Caco-2 (cell line): ENCODE results near the gene MEFV. TPM values are rescaled to one million over a fixed set of nuclear protein-coding genes. Genes with fewer than 3 reads are reported as not detected.

Experiments used
- BruUV-seq: library from RNA; stranded (reverse); fragments of 400-500 nt; replicated peaks from 2 replicates; lab custom pipeline; 2021; lab: Mats Ljungman, UMichigan
- CTCF ChIA-PET: fragments of 300-600 bp; sonication (Branson Sonifier 250); formaldehyde crosslinking; loops from one replicate; lab custom pipeline; 2022; ENCODE audit warnings: antibody characterized with exemption; lab: Charles Lee
- POLR2A ChIA-PET: fragments of 300-600 bp; sonication (Branson Sonifier 250); formaldehyde crosslinking; loops from one replicate; lab custom pipeline; 2022; ENCODE audit warnings: antibody characterized with exemption; lab: Charles Lee
- DNase-seq, 2 experiments: peaks; one replicate each; pipeline versions ENCODE4 v3.0.0 to v3.0.0-alpha.2; 2020 to 2022
- H3K27me3 ChIP-seq: replicated peaks from 2 replicates; pipeline ENCODE4 v1.6.0; 2011; ENCODE audit warnings: low read length; ENCODE audit not compliant: control insufficient read depth, insufficient read depth
- H3K36me3 ChIP-seq: 2 replicates; pipeline ENCODE4 v1.5.1; 2011; ENCODE audit warnings: low read length; ENCODE audit not compliant: control insufficient read depth, insufficient read depth
- H3K4me1 ChIP-seq: fragments of 250-450 bp; sonication (Bioruptor Pico); 2 replicates; pipeline ENCODE4 v1.5.1; 2020; ENCODE audit warnings: mild to moderate bottlenecking
- H3K4me3 ChIP-seq: 2 replicates; pipeline ENCODE4 v1.5.1; 2011; ENCODE audit warnings: low read depth, mild to moderate bottlenecking, control low read depth, low read length
- H3K9me3 ChIP-seq: fragments of 250-450 bp; sonication (Bioruptor Pico); 2 replicates; pipeline ENCODE4 v1.5.1; 2020; ENCODE audit warnings: mild to moderate bottlenecking, moderate library complexity
- H3K27ac Mint-ChIP-seq: one replicate; pipeline ENCODE4 v1.8.0; 2022; ENCODE audit warnings: mixed read lengths; ENCODE audit not compliant: unreplicated experiment
- H3K27me3 Mint-ChIP-seq: one replicate; pipeline ENCODE4 v1.8.0; 2022; ENCODE audit warnings: mixed read lengths; ENCODE audit not compliant: insufficient read depth, unreplicated experiment
- H3K36me3 Mint-ChIP-seq: one replicate; pipeline ENCODE4 v1.8.0; 2022; ENCODE audit warnings: mild to moderate bottlenecking, mixed read lengths; ENCODE audit not compliant: insufficient read depth, unreplicated experiment
- H3K4me1 Mint-ChIP-seq: one replicate; pipeline ENCODE4 v1.8.0; 2022; ENCODE audit warnings: low read depth, mixed read lengths; ENCODE audit not compliant: unreplicated experiment
- H3K4me3 Mint-ChIP-seq: one replicate; pipeline ENCODE4 v1.8.0; 2022; ENCODE audit warnings: mild to moderate bottlenecking, moderate library complexity, mixed read lengths; ENCODE audit not compliant: unreplicated experiment
- H3K9me3 Mint-ChIP-seq: one replicate; pipeline ENCODE4 v1.8.0; 2022; ENCODE audit warnings: mixed read lengths; ENCODE audit not compliant: unreplicated experiment
- intact Hi-C: fragments of 100-400 bp; cut with micrococcal nuclease; formaldehyde crosslinking; loops from one replicate; pipeline ENCODE4 v1.10.0; 2022; ENCODE audit not compliant: unreplicated experiment
- total RNA-seq: library from RNA; stranded (reverse); gene quantifications from 2 replicates; pipeline ENCODE4 v1.2.3, GENCODE V29; 2022
- TF ChIP-seq, protein P1 (sequence below), 2 experiments: fragments of 200-600 bp in 1 of 2; IDR thresholded peaks; 1 replicate in 1 of 2; 2 replicates in 1 of 2; pipeline versions ENCODE4 v1.5.1 to v1.8.0; 2011 to 2022; ENCODE audit warnings: antibody characterized with exemption in 1 of 2, control low read depth in 1 of 2, inconsistent platforms in 1 of 2, low read depth in 1 of 2, low read length in 1 of 2, mild to moderate bottlenecking in 1 of 2, moderate library complexity in 1 of 2; ENCODE audit not compliant: insufficient read depth in 1 of 2, severe bottlenecking in 1 of 2, unreplicated experiment in 1 of 2

Gene MEFV
- total RNA-seq, 1 experiment from 2014 or later, result not detected

DNA sequence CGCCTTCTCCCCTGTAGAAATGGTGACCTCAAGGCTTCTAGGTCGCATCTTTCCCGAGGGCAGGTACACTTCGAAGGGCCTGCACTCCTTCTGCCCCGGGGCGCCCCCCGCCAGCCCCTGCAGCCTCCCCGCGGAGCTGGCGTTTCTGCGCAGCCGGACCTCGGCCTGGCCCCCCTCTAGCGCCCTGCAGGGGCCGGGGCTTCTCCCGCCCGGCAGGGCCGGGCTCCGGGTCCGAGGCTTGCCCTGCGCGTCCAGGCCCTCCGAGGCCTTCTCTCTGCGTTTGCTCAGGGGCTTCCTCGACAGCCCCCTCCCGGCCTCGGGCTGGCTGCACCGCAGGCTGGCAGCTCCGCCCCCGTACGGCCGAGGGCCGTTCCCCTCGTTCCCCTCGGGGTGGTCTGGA lies 2.1 kb downstream of the MEFV start:
- TF ChIP-seq, protein P1, sequence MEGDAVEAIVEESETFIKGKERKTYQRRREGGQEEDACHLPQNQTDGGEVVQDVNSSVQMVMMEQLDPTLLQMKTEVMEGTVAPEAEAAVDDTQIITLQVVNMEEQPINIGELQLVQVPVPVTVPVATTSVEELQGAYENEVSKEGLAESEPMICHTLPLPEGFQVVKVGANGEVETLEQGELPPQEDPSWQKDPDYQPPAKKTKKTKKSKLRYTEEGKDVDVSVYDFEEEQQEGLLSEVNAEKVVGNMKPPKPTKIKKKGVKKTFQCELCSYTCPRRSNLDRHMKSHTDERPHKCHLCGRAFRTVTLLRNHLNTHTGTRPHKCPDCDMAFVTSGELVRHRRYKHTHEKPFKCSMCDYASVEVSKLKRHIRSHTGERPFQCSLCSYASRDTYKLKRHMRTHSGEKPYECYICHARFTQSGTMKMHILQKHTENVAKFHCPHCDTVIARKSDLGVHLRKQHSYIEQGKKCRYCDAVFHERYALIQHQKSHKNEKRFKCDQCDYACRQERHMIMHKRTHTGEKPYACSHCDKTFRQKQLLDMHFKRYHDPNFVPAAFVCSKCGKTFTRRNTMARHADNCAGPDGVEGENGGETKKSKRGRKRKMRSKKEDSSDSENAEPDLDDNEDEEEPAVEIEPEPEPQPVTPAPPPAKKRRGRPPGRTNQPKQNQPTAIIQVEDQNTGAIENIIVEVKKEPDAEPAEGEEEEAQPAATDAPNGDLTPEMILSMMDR (IDR thresholded peaks at IDR 0.05; ENCODE audit: insufficient read depth in 1 of 2, low read depth in 1 of 2, low read length in 1 of 2, severe bottlenecking in 1 of 2, unreplicated experiment in 1 of 2), result no peak
- ChIA-PET POLR2A (no interaction called here), CTCF (no interaction called here)
- Mint-ChIP-seq H3K36me3 (no peaks in the 10 kb centered on the region), H3K4me3 (no peak overlapping the region), H3K9me3 (no peaks in the 10 kb centered on the region), H3K27ac (no peak overlapping the region), H3K4me1 (no peaks in the 10 kb centered on the region), H3K27me3 (no peaks in the 10 kb centered on the region)
- no peaks in the 10 kb centered on the region for H3K9me3 ChIP-seq
- H3K27me3 ChIP-seq, result no peaks in the 10 kb centered on the region
- intact Hi-C loops, result no loop called here
- no peak for DNase-seq
- no peak overlapping the region for H3K4me3 ChIP-seq
- no peaks in the 10 kb centered on the region for H3K4me1 ChIP-seq
- BruUV-seq, result no TSS peak
- no peaks in the 10 kb centered on the region for H3K36me3 ChIP-seq

DNA sequence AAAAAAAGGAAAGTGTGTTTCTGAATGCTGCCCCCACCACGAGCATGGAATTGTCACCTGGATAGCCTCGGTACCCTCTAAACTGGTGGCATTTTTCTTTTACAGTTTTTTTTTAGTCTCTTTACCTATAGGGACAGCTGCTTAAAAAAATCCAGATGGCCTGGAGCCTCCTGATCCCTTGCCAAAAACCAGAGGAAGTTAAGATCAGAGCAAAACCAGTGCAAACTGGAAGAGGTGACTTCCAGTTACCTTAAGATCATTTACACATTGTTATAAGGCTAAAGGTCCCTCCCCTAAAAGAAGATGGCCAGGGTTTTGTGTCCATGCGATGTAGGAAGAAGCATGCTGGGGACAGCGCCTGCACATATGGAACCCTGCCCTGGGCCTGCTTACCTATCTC lies 3.5 kb downstream of the MEFV start:
- ChIA-PET POLR2A (no interaction called here), CTCF (no interaction called here)
- no peaks in the 10 kb centered on the region for H3K4me1 Mint-ChIP-seq
- H3K36me3 Mint-ChIP-seq, result no peaks in the 10 kb centered on the region
- H3K27me3 Mint-ChIP-seq, result no peaks in the 10 kb centered on the region
- no TSS peak for BruUV-seq
- TF ChIP-seq, protein P1 (IDR thresholded peaks at IDR 0.05; ENCODE audit: insufficient read depth in 1 of 2, low read depth in 1 of 2, low read length in 1 of 2, severe bottlenecking in 1 of 2, unreplicated experiment in 1 of 2), result no peak
- H3K27ac Mint-ChIP-seq, result no peak overlapping the region
- no peaks in the 10 kb centered on the region for H3K27me3 ChIP-seq
- DNase-seq, result no peak
- H3K36me3 ChIP-seq, result no peaks in the 10 kb centered on the region
- no peaks in the 10 kb centered on the region for H3K4me1 ChIP-seq
- intact Hi-C loops, result no loop called here
- H3K9me3 ChIP-seq, result no peaks in the 10 kb centered on the region
- H3K4me3 ChIP-seq, result no peak overlapping the region
- H3K4me3 Mint-ChIP-seq, result no peak overlapping the region
- H3K9me3 Mint-ChIP-seq, result no peaks in the 10 kb centered on the region

DNA sequence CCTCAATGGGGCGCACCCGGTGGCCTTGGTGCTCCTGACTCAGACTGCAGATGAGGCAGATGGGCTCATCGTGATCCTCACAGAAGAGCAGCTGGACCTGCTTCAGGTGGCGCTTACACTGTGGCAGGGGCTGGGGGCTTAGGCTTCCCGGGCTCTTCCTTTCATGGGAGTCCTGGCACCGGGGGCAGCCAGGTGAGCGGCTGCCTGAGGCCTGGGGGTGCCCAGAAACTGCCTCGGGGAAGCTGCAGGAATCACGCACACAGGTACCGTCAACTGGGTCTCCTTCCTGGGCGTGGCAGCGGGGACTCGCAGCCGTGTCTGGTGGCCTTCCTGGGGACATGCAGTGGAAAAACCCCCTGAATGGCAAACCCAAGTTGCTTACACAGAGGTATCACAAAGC lies 7.0 kb downstream of the MEFV start:
- POLR2A ChIA-PET, result no interaction called here
- H3K27ac Mint-ChIP-seq, result no peak overlapping the region

More for the DNA sequence above, 7.0 kb downstream of the MEFV start:
- Mint-ChIP-seq H3K4me3 (no peak overlapping the region), H3K27me3 (peaks cover 3% of the 10 kb centered on the region), H3K36me3 (peaks cover 4% of the 10 kb centered on the region), H3K4me1 (no peaks in the 10 kb centered on the region), H3K9me3 (no peaks in the 10 kb centered on the region)
- no peaks in the 10 kb centered on the region for H3K36me3 ChIP-seq
- no peak for DNase-seq
- intact Hi-C loops, result no loop called here
- no peaks in the 10 kb centered on the region for H3K9me3 ChIP-seq
- H3K4me3 ChIP-seq, result no peak overlapping the region
- H3K4me1 ChIP-seq, result no peaks in the 10 kb centered on the region
- CTCF ChIA-PET, result no interaction called here
- no peaks in the 10 kb centered on the region; the same call in 1 of the 2 replicates for H3K27me3 ChIP-seq
- TF ChIP-seq, protein P1 (IDR thresholded peaks at IDR 0.05; ENCODE audit: insufficient read depth in 1 of 2, low read depth in 1 of 2, low read length in 1 of 2, severe bottlenecking in 1 of 2, unreplicated experiment in 1 of 2), result no peak
- no TSS peak for BruUV-seq
